Measurements from ENCODE around the gene KIAA0513. TPM values are rescaled to one million over a fixed set of nuclear protein-coding genes. Genes with fewer than 3 reads are reported as not detected.

KIAA0513 gene
- total RNA-seq, 1 experiment from 2014 or later = 6.6 TPM

DNA sequence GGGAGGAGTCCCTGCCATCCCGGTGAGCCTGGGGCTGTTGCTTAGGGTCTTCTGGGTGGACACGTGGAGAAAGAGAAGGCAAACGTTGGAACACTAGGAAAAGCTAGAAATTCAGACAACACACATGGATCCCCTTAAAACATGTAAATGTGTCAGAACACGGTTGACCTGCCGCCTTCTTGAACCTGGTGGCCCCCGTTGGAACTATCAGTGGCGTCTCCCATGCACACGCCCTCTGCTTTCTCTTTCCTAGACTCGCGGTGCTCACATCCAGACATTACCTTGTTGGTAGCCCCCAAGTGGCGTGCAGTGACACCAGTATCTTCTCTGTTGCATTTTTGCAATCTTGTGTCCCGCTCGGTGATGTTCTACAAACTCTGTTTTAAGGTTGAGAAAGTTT, 66.1 kb downstream of the KIAA0513 start:
- 0 out of 2 replicates have a peak, but pooled peaks have one; percentile 35 for ATAC-seq
- ChIA-PET RAD21 (ENCODE audit: low non-redundant PET in 1 of 2, low total read pairs in 2 of 2, uncharacterized antibody in 2 of 2, unreplicated experiment in 2 of 2) (no interaction called here), CTCF (no interaction called here), POLR2A (no interaction called here)
- no TSS peak for BruUV-seq (replicated peaks)
- no peaks in the 10 kb centered on the region for H4K20me1 ChIP-seq (ENCODE audit: insufficient read depth)
- no peak overlapping the region for H3K27ac ChIP-seq (ENCODE audit: low read depth, low read length)
- no peaks in the 10 kb centered on the region for H3K36me3 ChIP-seq (ENCODE audit: control insufficient read depth in 1 of 2, insufficient read depth in 2 of 2, low read length in 2 of 2)
- no peak overlapping the region for H2AFZ ChIP-seq (ENCODE audit: low read depth, low read length, poor library complexity, severe bottlenecking)
- peaks cover 9% of the 10 kb centered on the region for H3K27me3 ChIP-seq (ENCODE audit: insufficient read depth, low read length)
- no peak overlapping the region for H3K4me2 ChIP-seq (ENCODE audit: low read length)
- H3K9me3 ChIP-seq (ENCODE audit: control insufficient read depth in 1 of 2, insufficient read depth in 1 of 2, low read depth in 1 of 2, low read length in 2 of 2) = no peaks in the 10 kb centered on the region
- DNase-seq (ENCODE audit: low read depth, low spot score) = no peak
- H3K4me1 ChIP-seq (ENCODE audit: control insufficient read depth in 1 of 2, insufficient read depth in 2 of 2, low read length in 2 of 2) = no peaks in the 10 kb centered on the region
- no peaks in the 10 kb centered on the region for H3K79me2 ChIP-seq (ENCODE audit: insufficient read depth, low read length)
- no peak overlapping the region for H3K9ac ChIP-seq (ENCODE audit: low read length)
- intact Hi-C loops (cut with micrococcal nuclease) = no loop called here
- no peak for TF ChIP-seq POLR2AphosphoS5 (IDR thresholded peaks at IDR 0.05; ENCODE audit: low read depth, low read length)
- TF ChIP-seq TCF7L2 (IDR thresholded peaks at IDR 0.05; ENCODE audit: borderline replicate concordance, extremely low read depth, insufficient read depth, insufficient read length) = no peak
- no peak for TF ChIP-seq SP1 (IDR thresholded peaks at IDR 0.05; ENCODE audit: low read depth)
- no peak for TF ChIP-seq EGR1 (IDR thresholded peaks at IDR 0.05; ENCODE audit: low read depth)
- TF ChIP-seq ELF1 (IDR thresholded peaks at IDR 0.05; ENCODE audit: borderline replicate concordance, low read depth) = no peak
- no peak for TF ChIP-seq JUND (IDR thresholded peaks at IDR 0.05)
- no peak for TF ChIP-seq RAD21 (IDR thresholded peaks at IDR 0.05; ENCODE audit: low read depth)
- H3K9me2 ChIP-seq (ENCODE audit: insufficient read depth) = no peaks in the 10 kb centered on the region
- no peak overlapping the region for H3K4me3 ChIP-seq (replicated peaks in 1 of 2; ENCODE audit: low read depth in 1 of 2, low read length in 2 of 2)

DNA sequence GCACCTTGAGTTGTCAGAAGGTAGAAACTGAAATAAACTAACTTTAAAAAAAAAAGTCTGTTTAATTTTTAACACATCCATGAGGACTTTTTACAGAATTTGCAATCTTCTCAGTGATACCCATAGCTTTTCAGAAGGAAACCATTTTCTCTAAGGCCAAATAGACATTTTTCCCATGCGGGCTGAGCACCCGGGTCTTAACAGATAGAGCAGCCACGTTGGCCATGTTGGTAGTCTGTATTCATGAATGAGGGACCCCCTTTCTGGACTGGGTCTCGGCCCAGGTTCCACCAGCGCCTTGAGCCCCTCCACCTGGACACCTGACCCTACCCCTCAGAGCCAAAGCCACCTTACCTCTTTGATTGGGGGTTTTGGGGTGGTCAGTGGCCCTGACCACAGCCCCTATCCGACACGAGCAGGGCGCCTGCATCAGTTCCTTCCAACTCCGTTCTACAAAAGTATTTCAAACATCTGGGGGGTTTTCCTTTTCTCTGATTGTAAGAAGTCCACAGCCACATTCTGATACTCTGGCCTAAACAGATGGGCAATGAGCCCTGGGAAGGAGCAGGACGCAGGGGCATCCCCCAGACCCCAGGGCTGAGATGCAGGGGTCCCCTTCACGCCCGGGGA, 66.7 kb downstream of the KIAA0513 start:
- Histone ChIP-seq H3K27ac (ENCODE audit: low read depth, low read length) (no peak overlapping the region), H3K9me2 (ENCODE audit: insufficient read depth) (no peaks in the 10 kb centered on the region), H3K4me1 (ENCODE audit: control insufficient read depth in 1 of 2, insufficient read depth in 2 of 2, low read length in 2 of 2) (no peaks in the 10 kb centered on the region), H3K4me2 (ENCODE audit: low read length) (no peak overlapping the region), H3K9ac (ENCODE audit: low read length) (no peak overlapping the region), H3K79me2 (ENCODE audit: insufficient read depth, low read length) (no peaks in the 10 kb centered on the region), H2AFZ (ENCODE audit: low read depth, low read length, poor library complexity, severe bottlenecking) (no peak overlapping the region), H4K20me1 (ENCODE audit: insufficient read depth) (no peaks in the 10 kb centered on the region), H3K4me3 (replicated peaks in 1 of 2; ENCODE audit: low read depth in 1 of 2, low read length in 2 of 2) (no peak overlapping the region), H3K36me3 (ENCODE audit: control insufficient read depth in 1 of 2, insufficient read depth in 2 of 2, low read length in 2 of 2) (no peaks in the 10 kb centered on the region), H3K27me3 (ENCODE audit: insufficient read depth, low read length) (peaks cover 9% of the 10 kb centered on the region), H3K9me3 (ENCODE audit: control insufficient read depth in 1 of 2, insufficient read depth in 1 of 2, low read depth in 1 of 2, low read length in 2 of 2) (no peaks in the 10 kb centered on the region)
- intact Hi-C loops (cut with micrococcal nuclease) = no loop called here
- ChIA-PET RAD21 (ENCODE audit: low non-redundant PET in 1 of 2, low total read pairs in 2 of 2, uncharacterized antibody in 2 of 2, unreplicated experiment in 2 of 2) (no interaction called here), CTCF (interaction anchor here (3.0 kb wide), 1 partner anchor 8 kb away, joined by 23 read pairs; no protein-coding TSS in a partner anchor), POLR2A (no interaction called here)
- ATAC-seq (no peak), DNase-seq (ENCODE audit: low read depth, low spot score) (no peak)
- TF ChIP-seq SP1 (IDR thresholded peaks at IDR 0.05; ENCODE audit: low read depth) = no peak
- TF ChIP-seq EZH2 (IDR thresholded peaks at IDR 0.05) = no peak
- TF ChIP-seq ZNF274 (IDR thresholded peaks at IDR 0.05; ENCODE audit: low read depth, low read length) = no peak
- TF ChIP-seq, protein P1, sequence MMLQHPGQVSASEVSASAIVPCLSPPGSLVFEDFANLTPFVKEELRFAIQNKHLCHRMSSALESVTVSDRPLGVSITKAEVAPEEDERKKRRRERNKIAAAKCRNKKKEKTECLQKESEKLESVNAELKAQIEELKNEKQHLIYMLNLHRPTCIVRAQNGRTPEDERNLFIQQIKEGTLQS (IDR thresholded peaks at IDR 0.05) = no peak
- no peak for TF ChIP-seq FOSL1 (IDR thresholded peaks at IDR 0.05; ENCODE audit: low read depth)
- no peak for TF ChIP-seq EZH2phosphoT487 (IDR thresholded peaks at IDR 0.05; ENCODE audit: borderline replicate concordance)
- no peak for TF ChIP-seq ZFX (IDR thresholded peaks at IDR 0.05)
- TF ChIP-seq YY1 (IDR thresholded peaks at IDR 0.05; ENCODE audit: extremely low read depth, insufficient replicate concordance, low read depth, low read length) = no peak
- TF ChIP-seq, protein P2, sequence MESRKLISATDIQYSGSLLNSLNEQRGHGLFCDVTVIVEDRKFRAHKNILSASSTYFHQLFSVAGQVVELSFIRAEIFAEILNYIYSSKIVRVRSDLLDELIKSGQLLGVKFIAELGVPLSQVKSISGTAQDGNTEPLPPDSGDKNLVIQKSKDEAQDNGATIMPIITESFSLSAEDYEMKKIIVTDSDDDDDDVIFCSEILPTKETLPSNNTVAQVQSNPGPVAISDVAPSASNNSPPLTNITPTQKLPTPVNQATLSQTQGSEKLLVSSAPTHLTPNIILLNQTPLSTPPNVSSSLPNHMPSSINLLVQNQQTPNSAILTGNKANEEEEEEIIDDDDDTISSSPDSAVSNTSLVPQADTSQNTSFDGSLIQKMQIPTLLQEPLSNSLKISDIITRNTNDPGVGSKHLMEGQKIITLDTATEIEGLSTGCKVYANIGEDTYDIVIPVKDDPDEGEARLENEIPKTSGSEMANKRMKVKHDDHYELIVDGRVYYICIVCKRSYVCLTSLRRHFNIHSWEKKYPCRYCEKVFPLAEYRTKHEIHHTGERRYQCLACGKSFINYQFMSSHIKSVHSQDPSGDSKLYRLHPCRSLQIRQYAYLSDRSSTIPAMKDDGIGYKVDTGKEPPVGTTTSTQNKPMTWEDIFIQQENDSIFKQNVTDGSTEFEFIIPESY (IDR thresholded peaks at IDR 0.05; ENCODE audit: extremely low read depth, insufficient replicate concordance, low read length) = no peak
- TF ChIP-seq CEBPB (IDR thresholded peaks at IDR 0.05; ENCODE audit: low read depth) = no peak
- TF ChIP-seq ELF1 (IDR thresholded peaks at IDR 0.05; ENCODE audit: borderline replicate concordance, low read depth) = no peak
- no peak for TF ChIP-seq TCF7L2 (IDR thresholded peaks at IDR 0.05; ENCODE audit: borderline replicate concordance, extremely low read depth, insufficient read depth, insufficient read length)
- no peak for TF ChIP-seq POLR2AphosphoS5 (IDR thresholded peaks at IDR 0.05; ENCODE audit: low read depth, low read length)
- BruUV-seq (replicated peaks) = no TSS peak
